Tibial nerve (tissue), 4 donors: ENCODE measurements around the gene HIPK2. TPM values are rescaled to one million over a fixed set of nuclear protein-coding genes. Genes with fewer than 3 reads are reported as not detected.
"Not testable (repeated sequence)": the region's sequence is repeated elsewhere in the genome, so short reads cannot be mapped to it uniquely, and the experiment has no call there.

Experiments
- DNase-seq, 2 donors: peaks; one replicate each; pipeline ENCODE4 v3.0.0-alpha.2; 2019; ENCODE audit warnings: low spot score in 2 of 2
- H3K27ac ChIP-seq, 4 donors: fragments of 200-600 bp; sonication (generic) in 3 of 4; one replicate each; pipeline ENCODE4 v1.5.1; 2017 to 2019; ENCODE audit warnings: mild to moderate bottlenecking in 1 of 4
- H3K27me3 ChIP-seq, 2 donors: fragments of 200-600 bp; sonication (generic) in 1 of 2; one replicate each; pipeline versions ENCODE4 v1.5.1 to v1.6.0; 2017 to 2019
- H3K36me3 ChIP-seq, 3 donors: fragments of 200-600 bp; sonication (generic); one replicate each; pipeline ENCODE4 v1.5.1; 2018 to 2019
- H3K4me1 ChIP-seq, 4 donors: fragments of 200-600 bp; sonication (generic) in 3 of 4; one replicate each; pipeline ENCODE4 v1.5.1; 2017 to 2019
- H3K4me3 ChIP-seq, 4 donors: fragments of 200-600 bp; sonication (generic) in 3 of 4; one replicate each; pipeline ENCODE4 v1.5.1; 2017 to 2019; ENCODE audit warnings: mild to moderate bottlenecking in 1 of 4, moderate library complexity in 1 of 4
- H3K9me3 ChIP-seq, 4 donors: fragments of 200-600 bp; sonication (generic) in 3 of 4; one replicate each; pipeline ENCODE4 v1.5.1; 2017 to 2019
- CTCF ChIP-seq, 5 experiments: fragments of 200-600 bp in 3 of 5; fragments of 450-650 bp in 2 of 5; sonication (generic) in 3 of 5; IDR thresholded peaks; one replicate each; pipeline ENCODE4 v1.5.1; 2016 to 2019; ENCODE audit warnings: antibody characterized with exemption in 5 of 5, mild to moderate bottlenecking in 3 of 5, moderate library complexity in 2 of 5
- EP300 ChIP-seq, 2 donors: sonication (generic); formaldehyde crosslinking; IDR thresholded peaks; one replicate each; pipeline ENCODE4 v1.6.1; 2017; ENCODE audit warnings: antibody characterized with exemption in 2 of 2, mild to moderate bottlenecking in 1 of 2
- POLR2A ChIP-seq, 2 donors: fragments of 450-650 bp; IDR thresholded peaks; one replicate each; pipeline ENCODE4 v1.6.1; 2017; ENCODE audit warnings: antibody characterized with exemption in 2 of 2, mild to moderate bottlenecking in 2 of 2, moderate library complexity in 2 of 2
- WGBS, 2 donors: methylation state at CpG; one replicate each; pipeline ENCODE4 v1.1.5; 2018; 5-methylcytosine and 5-hydroxymethylcytosine counted together
- total RNA-seq, 4 donors: library from RNA; depleted of rRNA; stranded (reverse); fragments of >200 nt; gene quantifications; one replicate each; pipeline ENCODE4 v1.1.0, GENCODE V29; 2016

The HIPK2 gene
- total RNA-seq, 4 donors from 2014 or later, result 24.9 to 41.1 (median 29.7) TPM

- WGBS, 2 donors, result 89 to 92% methylated on average over 11 of the region's 11 CpGs
- Histone ChIP-seq H3K9me3 (no peaks in the 10 kb centered on the region), H3K4me3 (no peak overlapping the region), H3K27ac (no peak overlapping the region), H3K27me3 (no peaks in the 10 kb centered on the region), H3K4me1 (no peaks in the 10 kb centered on the region), H3K36me3 (peaks cover 0 to 7% (median 0%) of the 10 kb centered on the region in 3 donors)
- no peak for DNase-seq
- TF ChIP-seq EP300 (IDR thresholded peaks at IDR 0.05), result no peak
- TF ChIP-seq CTCF (IDR thresholded peaks at IDR 0.05), result no peak
- TF ChIP-seq POLR2A (IDR thresholded peaks at IDR 0.05), result no peak
Observed at GRCh38 chr7:139560678-139561077, 217.1 kb downstream of the HIPK2 start.

GRCh38 chr7:139560199-139560598 lies 217.6 kb downstream of the HIPK2 start:
- no peaks in the 10 kb centered on the region for H3K27me3 ChIP-seq
- no peak overlapping the region for H3K4me3 ChIP-seq
- H3K9me3 ChIP-seq, result no peaks in the 10 kb centered on the region
- no peak overlapping the region for H3K27ac ChIP-seq
- 82 to 88% methylated on average over 2 of the region's 2 CpGs for WGBS, 2 donors
- no peaks in the 10 kb centered on the region for H3K4me1 ChIP-seq
- TF ChIP-seq CTCF (IDR thresholded peaks at IDR 0.05) (no peak), POLR2A (IDR thresholded peaks at IDR 0.05) (no peak), EP300 (IDR thresholded peaks at IDR 0.05) (no peak)
- H3K36me3 ChIP-seq, result peaks cover 0 to 7% (median 0%) of the 10 kb centered on the region in 3 donors
- no peak for DNase-seq

- TF ChIP-seq POLR2A (IDR thresholded peaks at IDR 0.05) (no peak), EP300 (IDR thresholded peaks at IDR 0.05) (no peak), CTCF (IDR thresholded peaks at IDR 0.05) (no peak)
- DNase-seq, result no peak
- H3K27me3 ChIP-seq, result no peaks in the 10 kb centered on the region
- H3K9me3 ChIP-seq, result no peaks in the 10 kb centered on the region
- peaks cover 0 to 7% (median 0%) of the 10 kb centered on the region in 3 donors for H3K36me3 ChIP-seq
- no peaks in the 10 kb centered on the region for H3K4me1 ChIP-seq
- H3K27ac ChIP-seq, result no peak overlapping the region
- H3K4me3 ChIP-seq, result no peak overlapping the region
- WGBS, 2 donors, result 76 to 81% methylated on average over 18 of the region's 18 CpGs
Observed at GRCh38 chr7:139559364-139560105, 218.3 kb downstream of the HIPK2 start.

- Histone ChIP-seq H3K9me3 (no peaks in the 10 kb centered on the region), H3K27me3 (no peaks in the 10 kb centered on the region), H3K36me3 (peaks cover 0 to 7% (median 0%) of the 10 kb centered on the region in 3 donors), H3K4me1 (no peaks in the 10 kb centered on the region), H3K27ac (no peak overlapping the region), H3K4me3 (no peak overlapping the region)
- TF ChIP-seq CTCF (IDR thresholded peaks at IDR 0.05) (no peak), POLR2A (IDR thresholded peaks at IDR 0.05) (no peak), EP300 (IDR thresholded peaks at IDR 0.05) (no peak)
- 65 to 76% methylated on average over 8 of the region's 8 CpGs for WGBS, 2 donors
- DNase-seq, result no peak
Observed at GRCh38 chr7:139557857-139558581, 219.8 kb downstream of the HIPK2 start.

GRCh38 chr7:139553991-139554700 lies 223.7 kb downstream of the HIPK2 start:
- H3K9me3 ChIP-seq, H3K4me3 ChIP-seq, H3K4me1 ChIP-seq, H3K36me3 ChIP-seq, DNase-seq, H3K27ac ChIP-seq, H3K27me3 ChIP-seq: not testable (repeated sequence)
- 85 to 89% methylated on average over 8 of the region's 8 CpGs for WGBS, 2 donors
